GM21786 (cell line): ENCODE results near the gene MPZL2.

Source experiments
- ATAC-seq: cut with Tn5 transposase; IDR thresholded peaks from one replicate; pipeline ENCODE4 v1.9.1; 2021; ENCODE audit not compliant: unreplicated experiment

MPZL2 gene

DNA sequence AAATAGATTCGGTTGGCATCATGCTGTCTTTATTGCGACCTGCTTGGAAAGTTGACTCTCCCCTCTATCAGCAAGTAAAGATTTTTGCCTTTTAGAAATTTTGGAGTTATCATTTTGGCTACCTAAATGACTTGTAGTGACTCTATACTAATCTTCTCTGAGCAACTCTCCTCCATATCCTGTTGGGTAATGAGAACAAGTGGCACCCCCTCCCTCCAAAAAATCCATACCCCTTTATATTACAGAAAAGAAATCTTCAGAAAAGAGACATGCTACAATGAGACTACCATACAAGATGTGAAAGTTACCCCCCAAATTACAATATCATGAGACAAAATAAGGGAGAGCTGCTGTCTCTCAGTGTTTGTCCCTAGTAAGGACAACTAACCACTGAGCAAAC, 40.5 kb downstream of the MPZL2 start:
- ATAC-seq = no peak

DNA sequence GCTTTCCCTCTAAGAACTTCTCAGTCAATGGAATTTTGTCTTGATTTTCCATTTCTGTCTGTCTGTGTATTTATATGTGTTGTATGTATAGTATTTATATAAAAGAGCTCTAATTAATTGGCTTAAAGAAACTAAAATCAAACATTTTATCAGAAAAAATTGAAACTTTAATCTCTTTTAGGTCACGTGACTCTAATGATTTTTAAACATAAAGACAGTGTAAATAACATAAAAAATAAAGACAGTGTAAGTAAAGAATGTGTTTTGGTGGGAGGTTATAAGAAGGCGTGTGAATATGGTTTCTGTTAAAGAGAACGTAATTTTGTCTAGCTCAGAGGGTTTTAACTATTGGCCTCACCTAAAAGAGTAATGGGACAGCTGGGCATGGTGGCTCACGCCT, 41.7 kb downstream of the MPZL2 start:
- no peak for ATAC-seq

DNA sequence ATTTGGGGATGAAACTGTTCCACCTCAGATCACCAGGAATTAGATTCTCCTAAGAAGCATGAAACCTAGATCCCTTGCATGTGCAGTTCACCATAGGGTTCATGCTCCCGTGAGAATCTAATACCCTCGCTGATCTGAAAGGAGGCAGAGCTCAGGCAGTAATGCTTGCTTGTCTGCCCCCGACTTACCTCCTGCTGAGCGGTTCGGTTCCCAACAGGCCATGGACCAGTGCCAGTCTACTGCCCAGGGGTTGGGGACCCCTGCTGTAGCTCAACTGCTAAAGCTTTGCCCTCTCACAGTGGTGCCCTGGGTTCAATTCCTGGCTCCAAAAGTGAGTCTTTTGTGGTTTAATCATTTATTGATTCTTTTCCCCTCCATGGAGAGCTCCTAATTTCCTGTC, 42.7 kb downstream of the MPZL2 start:
- ATAC-seq = no peak

- no peak for ATAC-seq
These were observed 44.4 kb downstream of the MPZL2 start for GRCh38 chr11:118219732-118220131.

DNA sequence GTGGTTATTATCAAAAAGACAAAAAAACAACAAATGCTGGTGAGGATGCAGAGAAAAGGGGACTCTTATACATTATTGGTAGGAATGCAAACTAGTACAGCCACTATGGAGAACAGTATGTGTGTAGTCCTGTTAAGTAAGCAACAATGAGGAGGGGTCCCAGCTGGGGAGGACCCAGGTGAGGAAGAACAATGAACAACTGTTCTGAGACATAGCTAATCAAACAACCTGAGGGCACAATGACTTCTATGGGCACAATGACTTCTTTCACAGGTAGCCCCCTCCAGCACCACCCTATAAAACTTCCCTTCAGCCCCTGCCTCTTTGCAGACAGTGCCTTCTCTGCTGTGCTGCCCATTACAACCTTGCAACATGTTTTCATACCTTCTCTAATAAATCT, 44.9 kb downstream of the MPZL2 start:
- ATAC-seq = no peak

GRCh38 chr11:118217575-118217974, 46.5 kb downstream of the MPZL2 start:
- ATAC-seq = no peak

- ATAC-seq = peak; percentile 68
These were observed 47.2 kb downstream of the MPZL2 start for GRCh38 chr11:118216621-118217481.

DNA sequence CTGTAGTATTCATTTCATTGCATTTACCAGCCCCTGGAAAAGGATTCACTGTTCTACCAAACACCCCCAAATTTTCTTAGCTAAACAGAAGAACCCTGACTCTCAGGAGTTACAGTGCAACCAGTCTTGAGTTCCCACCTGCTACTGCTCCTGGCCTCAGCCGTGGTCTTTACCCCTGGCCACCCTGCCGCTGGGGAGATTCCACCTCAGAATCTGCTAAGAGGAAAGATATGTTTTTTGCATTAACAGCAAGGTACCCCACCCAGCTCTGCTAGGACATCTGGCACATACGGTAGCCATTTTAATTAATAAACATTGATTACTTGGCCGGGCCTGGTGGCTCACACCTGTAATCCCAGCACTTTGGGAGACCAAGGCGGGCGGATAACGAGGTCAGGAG, 48.3 kb downstream of the MPZL2 start:
- ATAC-seq = no peak

DNA sequence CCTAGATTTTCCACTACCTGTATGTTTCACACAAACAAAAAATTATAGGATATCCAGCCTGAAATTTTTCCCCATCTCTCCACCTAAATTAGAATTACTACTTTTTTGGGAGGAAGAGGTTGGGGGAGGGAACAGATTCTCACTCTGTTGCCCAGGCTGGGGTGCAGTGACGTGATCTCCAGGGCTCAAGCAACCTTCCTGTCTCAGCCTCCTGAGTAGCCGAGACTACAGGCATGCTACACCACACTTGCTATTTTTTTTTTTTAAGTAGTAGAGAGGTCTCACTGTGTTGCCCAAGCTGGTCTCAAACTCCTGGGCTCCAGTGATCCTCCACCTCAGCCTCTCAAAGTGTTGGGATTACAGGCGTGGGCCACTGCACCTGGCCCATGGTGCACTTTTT, 48.8 kb downstream of the MPZL2 start:
- ATAC-seq = no peak

GRCh38 chr11:118214210-118214914, 49.7 kb downstream of the MPZL2 start:
- no peak for ATAC-seq

DNA sequence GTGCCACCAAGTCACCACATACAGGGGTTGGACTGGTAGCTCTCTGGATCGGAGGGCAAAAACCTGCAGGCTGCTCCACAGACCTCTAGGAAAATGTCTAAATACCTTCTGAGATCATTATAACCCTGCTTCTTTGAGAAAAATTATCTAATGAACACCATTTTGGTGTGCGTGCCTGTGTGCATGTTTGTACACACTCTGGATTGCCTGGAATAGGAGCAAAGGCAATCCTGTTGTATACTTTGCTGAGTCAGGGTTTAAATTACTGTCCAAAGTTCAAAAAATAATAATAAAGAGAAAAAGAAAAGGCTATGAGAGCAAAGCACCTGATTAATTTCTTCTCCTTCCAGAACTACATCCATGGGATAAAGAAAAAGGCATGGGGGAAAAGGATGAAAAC, 50.3 kb downstream of the MPZL2 start:
- no peak for ATAC-seq

DNA sequence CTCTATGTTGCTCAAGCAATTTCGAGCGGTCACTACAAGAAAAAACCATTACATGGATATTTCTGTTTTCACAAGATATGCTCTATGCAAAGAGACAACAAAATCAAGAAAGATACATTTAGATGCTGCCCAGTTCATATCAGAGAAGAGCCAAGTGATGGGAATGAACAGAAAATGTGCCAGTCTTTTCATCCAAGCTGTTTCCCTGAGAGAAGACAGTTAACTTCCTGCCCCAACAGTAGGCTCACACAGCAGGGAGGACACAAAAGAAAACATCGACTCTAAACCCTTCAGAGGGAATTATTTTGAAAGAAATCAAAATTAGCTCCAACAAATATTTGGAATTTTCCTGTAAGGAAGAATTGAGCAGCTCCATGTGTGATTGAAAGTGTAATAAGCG, 50.9 kb downstream of the MPZL2 start:
- no peak for ATAC-seq

GRCh38 chr11:118212781-118213191, 51.3 kb downstream of the MPZL2 start:
- ATAC-seq = no peak

DNA sequence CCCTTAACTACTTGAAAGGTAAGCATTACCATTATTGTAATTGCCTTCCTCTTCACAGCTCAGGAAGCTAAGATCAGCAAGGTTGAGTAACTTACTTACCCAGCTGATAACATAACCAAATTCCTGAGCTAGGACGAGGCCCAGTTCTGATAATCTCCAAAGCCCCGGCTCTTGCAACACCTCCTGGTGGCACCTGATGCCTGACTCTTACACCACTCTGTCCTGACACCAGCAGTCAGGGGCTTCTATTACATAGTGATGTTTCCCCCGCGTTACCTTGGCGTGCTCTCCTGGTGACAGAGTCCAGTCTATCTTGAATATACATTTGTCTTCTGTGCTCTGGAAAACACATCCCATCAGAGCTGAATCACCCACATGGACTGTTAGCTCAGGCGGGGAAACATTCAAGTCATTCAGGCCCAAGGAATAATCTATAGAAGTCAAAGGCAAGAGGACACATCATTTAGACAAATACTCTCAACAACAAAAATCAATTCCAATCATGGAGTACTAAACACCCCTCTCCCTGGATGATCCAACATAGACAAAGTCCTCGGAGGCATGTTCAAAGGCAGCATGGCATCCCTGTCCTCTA, 51.9 kb downstream of the MPZL2 start:
- ATAC-seq = no peak

- no peak for ATAC-seq
These were observed 53.1 kb downstream of the MPZL2 start for GRCh38 chr11:118211006-118211405.

GRCh38 chr11:118210323-118210722, 53.8 kb downstream of the MPZL2 start:
- no peak for ATAC-seq

- no peak for ATAC-seq
These were observed 55.1 kb downstream of the MPZL2 start for GRCh38 chr11:118209033-118209432.

GRCh38 chr11:118207079-118207478, 57.0 kb downstream of the MPZL2 start:
- no peak for ATAC-seq

DNA sequence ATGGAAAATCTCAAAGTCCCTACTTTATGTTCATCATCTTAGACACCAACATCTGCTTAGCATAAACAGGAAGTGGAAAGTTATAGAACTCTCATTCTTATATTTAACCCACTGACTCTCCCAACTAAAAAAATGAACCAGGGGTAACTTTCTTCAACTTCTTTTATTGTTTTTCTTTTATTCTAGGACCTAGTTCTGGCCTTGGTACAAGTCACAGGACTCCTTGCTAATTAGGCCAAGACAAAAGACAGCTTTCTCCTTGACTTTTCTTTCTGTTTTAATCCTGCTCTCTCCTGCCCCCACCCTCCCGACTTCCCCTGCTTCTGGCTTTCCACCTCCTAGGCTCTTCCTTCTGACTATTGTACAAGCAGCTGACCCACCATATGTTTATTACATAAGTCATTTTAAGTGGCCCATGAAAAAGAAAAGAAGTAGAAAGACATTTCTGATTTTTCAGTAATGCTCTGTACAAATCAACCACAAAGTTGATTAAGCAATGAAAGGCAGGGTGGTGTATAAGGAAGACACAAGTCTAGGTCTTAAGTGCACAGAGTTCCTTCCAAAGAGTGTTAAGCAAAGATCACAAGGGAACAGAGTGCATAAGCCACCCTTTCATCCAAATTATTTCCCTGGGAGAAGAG, 57.6 kb downstream of the MPZL2 start:
- ATAC-seq = no peak

DNA sequence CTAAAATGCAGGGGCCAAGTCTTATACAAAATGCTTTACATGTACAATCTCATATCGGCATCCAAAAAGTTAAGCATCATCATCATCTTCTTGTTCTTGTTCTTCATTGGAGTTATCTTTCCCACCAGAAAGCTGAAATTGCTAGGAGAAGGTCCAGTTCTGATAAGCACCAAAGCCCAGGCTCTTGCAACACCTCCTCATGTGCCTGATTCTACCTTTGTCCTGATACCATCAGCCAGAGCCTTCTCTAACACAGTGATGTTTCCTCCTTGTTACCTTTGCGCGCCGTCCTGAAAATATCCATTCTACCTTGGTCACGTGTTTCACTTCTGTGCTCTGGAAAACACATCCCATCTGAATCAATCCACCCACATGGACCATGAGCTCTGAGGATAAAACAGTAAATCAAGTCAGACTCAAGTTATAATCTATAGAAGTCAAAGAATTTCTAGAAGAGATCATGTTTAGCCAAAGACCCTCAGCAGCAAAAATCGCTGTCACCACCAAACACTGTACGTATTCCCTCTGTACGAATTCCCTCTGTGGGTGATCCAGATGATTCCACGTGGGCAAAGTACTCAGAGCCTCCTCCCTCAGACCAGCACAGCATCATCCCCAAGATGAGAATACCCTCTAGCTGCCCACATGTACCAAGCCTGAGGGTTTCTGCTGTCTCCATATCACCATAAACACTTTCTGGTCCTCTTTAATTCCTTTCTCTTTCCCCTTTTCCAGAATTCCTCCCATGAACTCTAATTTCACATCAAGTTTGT, 58.3 kb downstream of the MPZL2 start:
- ATAC-seq = no peak
